DMS79 (cell line): Measurements from ENCODE around the gene MYL6.
"Not testable (repeated sequence)": the region's sequence is repeated elsewhere in the genome, so short reads cannot be mapped to it uniquely, and the experiment has no call there.

ENCODE experiments used
- DNase-seq: peaks from one replicate; lab custom pipeline; 2025; lab: John Stamatoyannopoulos, UW

MYL6 gene

GRCh38 chr12:56156464-56157200 lies 1.5 kb upstream of the MYL6 start:
- not testable (repeated sequence) for DNase-seq

- peak; percentile 74 for DNase-seq
Measured at GRCh38 chr12:56157201-56158028, 744 bp upstream of the MYL6 start.

GRCh38 chr12:56158926-56159461 lies 835 bp downstream of the MYL6 start:
- peak; percentile 45 for DNase-seq

DNA sequence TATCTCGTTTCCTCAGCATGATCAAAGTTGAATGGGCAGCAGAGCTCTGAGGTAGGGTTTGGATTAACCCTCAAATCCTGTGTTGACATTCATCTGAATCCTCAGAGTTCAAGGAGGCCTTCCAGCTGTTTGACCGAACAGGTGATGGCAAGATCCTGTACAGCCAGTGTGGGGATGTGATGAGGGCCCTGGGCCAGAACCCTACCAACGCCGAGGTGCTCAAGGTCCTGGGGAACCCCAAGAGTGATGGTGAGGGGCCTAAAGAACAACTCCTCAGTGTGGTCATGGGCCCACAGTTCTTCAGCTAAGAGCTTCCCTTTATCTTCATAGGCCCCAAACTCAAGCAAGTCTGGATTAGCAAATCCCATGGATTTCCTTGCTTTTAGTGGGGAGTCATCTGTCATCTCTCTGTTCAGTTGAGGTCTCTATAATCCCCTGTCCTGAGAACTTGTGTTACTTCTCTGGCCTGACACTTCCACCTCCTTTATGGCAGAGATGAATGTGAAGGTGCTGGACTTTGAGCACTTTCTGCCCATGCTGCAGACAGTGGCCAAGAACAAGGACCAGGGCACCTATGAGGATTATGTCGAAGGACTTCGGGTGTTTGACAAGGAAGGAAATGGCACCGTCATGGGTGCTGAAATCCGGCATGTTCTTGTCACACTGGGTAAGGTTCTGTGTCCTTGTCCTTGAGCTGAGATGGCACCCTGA lies 1.5 kb downstream of the MYL6 start:
- no peak for DNase-seq

DNA sequence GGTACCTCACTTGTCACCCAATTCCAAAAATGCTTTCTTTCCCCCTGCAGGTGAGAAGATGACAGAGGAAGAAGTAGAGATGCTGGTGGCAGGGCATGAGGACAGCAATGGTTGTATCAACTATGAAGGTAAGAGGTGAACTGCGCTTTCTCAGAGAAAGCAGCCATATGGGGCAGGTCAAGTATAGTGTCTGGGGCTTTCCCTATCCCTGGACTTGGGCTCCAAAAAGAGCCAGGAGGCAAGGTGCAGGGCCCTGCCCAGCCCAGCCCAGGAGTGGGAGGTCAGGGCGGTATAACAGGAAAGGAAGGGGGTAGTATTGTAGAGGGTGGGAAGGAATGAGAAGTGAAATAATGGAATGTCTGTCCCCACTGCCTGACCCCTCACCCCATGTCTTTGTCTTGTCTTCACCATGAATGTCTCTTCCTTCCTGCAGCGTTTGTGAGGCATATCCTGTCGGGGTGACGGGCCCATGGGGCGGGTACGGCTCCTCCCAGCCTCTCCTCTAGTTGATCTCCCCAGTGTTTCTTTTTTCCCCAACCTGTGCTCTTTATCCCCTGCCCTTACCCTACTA lies 2.1 kb downstream of the MYL6 start:
- DNase-seq, result no peak

GRCh38 chr12:56160894-56161689 lies 2.9 kb downstream of the MYL6 start:
- DNase-seq, result no peak

- DNase-seq, result no peak
Measured at GRCh38 chr12:56161690-56162351, 3.7 kb downstream of the MYL6 start.

GRCh38 chr12:56162468-56163290 lies 4.5 kb downstream of the MYL6 start:
- DNase-seq, result no peak

DNA sequence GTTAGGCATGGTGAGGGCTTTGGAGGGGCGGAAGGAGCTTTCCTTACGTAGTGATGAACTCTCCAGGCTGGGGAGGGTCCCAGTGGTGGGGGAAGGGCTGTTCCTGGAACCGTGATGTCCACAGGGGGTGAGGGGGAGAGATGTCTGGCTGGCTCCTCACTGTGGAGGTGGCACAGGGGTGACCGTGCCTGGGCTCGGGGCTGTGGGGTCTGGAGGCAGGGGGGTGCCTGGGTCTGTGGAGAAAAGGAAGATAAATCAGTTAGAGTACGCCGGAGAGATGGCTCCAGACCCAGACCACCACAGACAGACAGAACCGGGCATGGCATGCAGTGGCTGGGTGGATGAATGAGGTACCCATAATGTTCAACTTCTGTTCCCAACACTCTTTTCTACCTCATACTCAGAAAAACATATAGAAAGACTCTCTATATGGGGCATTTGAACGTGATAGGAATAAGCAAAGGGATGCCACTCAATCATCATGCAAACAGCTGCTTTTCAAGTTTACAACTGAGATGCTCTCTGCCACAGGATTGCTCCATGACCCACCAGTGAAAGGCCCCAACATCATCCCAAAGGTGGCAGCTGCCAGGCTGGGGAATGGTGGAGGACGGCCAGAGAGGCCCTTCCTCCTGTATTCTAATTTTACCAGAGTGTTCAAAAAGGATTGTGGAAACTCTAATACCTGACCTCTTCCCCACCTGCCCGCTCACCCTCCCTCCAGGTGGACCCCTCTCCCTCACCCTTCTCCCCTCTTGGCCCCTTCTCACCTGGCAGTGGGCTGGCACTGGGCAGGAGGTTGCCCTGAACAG lies 5.6 kb downstream of the MYL6 start:
- DNase-seq, result no peak

DNA sequence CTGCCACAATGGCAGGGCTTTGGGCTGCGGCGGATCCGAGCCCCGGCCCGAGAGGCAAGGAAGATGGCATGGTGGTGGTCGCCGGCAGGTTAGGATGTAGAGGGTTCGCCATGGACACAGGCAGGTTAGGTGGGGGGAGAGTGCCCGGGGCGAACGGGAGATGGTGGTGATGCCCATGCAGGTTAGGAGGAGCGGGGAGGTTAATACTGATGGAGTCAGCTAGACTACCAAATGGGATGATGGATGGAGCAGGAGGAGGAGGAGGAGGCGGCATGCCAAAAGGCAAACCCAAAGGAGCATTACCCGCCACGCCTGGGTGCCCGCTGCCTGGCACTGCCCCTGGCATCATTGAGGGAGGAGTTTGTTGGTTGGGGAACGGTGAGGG lies 6.2 kb downstream of the MYL6 start:
- no peak for DNase-seq

- no peak for DNase-seq
Measured at GRCh38 chr12:56165369-56165768, 7.2 kb downstream of the MYL6 start.

- no peak for DNase-seq
Measured at GRCh38 chr12:56169229-56169759, 11.1 kb downstream of the MYL6 start.

- no peak for DNase-seq
Measured at GRCh38 chr12:56172839-56173238, 14.7 kb downstream of the MYL6 start.

DNA sequence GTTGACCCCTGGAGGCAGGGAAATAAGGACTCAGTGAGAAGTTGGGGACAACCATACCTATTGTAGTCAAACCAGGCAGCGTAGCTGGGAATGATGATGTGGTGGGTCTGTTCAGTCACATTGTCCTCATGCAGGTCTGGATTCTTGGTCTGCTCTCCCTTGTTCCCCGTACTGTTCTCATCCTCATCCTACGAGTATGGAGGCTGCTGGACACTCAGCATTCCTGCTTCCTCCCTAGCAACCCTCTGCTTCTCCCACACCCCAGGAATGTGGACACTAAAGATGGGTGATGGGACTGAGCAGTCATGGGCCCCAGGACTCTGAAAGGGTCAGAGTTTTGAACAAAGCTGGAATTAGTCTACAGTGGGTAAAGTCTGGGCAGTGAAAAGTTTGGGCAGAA lies 20.2 kb downstream of the MYL6 start:
- DNase-seq, result no peak

DNA sequence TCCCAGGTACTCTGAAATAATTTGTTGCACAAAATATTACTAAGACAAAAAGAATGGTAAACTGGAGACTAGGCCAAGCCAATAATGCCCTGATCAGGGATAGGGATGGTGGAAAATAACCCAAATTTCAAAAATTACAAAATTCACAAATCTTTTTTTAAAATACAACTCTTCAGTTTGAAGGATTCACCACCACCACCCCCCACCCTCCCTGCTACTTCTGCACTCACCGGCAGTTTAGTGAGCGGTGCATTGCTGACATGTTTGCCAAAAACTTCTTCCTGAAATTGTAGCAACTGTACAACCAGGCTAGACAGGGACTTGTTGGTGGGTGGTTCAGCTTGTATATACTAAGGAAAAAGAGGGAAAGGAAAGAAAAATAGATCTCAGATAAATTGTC lies 28.8 kb downstream of the MYL6 start:
- DNase-seq, result no peak

- no peak for DNase-seq
Measured at GRCh38 chr12:56188131-56188777, 30.1 kb downstream of the MYL6 start.

GRCh38 chr12:56188778-56189098 lies 30.6 kb downstream of the MYL6 start:
- DNase-seq, result no peak
